GM13977 (cell line): Measurements from ENCODE around the gene GALNS.
"Not testable (repeated sequence)": the region's sequence is repeated elsewhere in the genome, so short reads cannot be mapped to it uniquely, and the experiment has no call there.

Experiments
- DNase-seq: peaks from one replicate; pipeline ENCODE4 v3.0.0; 2012; ENCODE audit warnings: low spot score
- CTCF ChIP-seq: IDR thresholded peaks from 2 replicates; pipeline ENCODE4 v1.5.1; 2012; ENCODE audit warnings: mild to moderate bottlenecking, control low read depth; ENCODE audit not compliant: insufficient read depth; ENCODE audit errors: extremely low read depth, missing control alignments
- in situ Hi-C: fragments of 300-500 bp; cut with MboI; formaldehyde crosslinking; loops from one replicate; pipeline ENCODE4 v1.12.0; 2022; ENCODE audit warnings: low sequenced_read_pairs, low pct_unique_long_range_greater_than_20kb, mixed read lengths, inconsistent platforms; ENCODE audit not compliant: unreplicated experiment

GALNS gene

GRCh38 chr16:88773812-88774291, 82.9 kb downstream of the GALNS start:
- no peak for DNase-seq
- TF ChIP-seq CTCF = no peak
- in situ Hi-C loops = no loop called here

- no peak for TF ChIP-seq CTCF
- in situ Hi-C loops = no loop called here
These were observed 83.6 kb downstream of the GALNS start for GRCh38 chr16:88772871-88773811.

GRCh38 chr16:88771781-88772180, 85.0 kb downstream of the GALNS start:
- DNase-seq, in situ Hi-C loops: not testable (repeated sequence)

More at GRCh38 chr16:88772871-88773811, 83.6 kb downstream of the GALNS start:
- DNase-seq = no peak

- TF ChIP-seq CTCF = no peak
- in situ Hi-C loops = no loop called here
- no peak for DNase-seq
These were observed 85.4 kb downstream of the GALNS start for GRCh38 chr16:88771294-88771772.

- TF ChIP-seq CTCF = no peak
- DNase-seq = no peak
- in situ Hi-C loops = no loop called here
These were observed 86.1 kb downstream of the GALNS start for GRCh38 chr16:88770461-88771293.

GRCh38 chr16:88769617-88770460, 86.9 kb downstream of the GALNS start:
- peak; percentile 87 for DNase-seq
- TF ChIP-seq CTCF = no peak
- in situ Hi-C loops = no loop called here
